GM18519 (cell line): ENCODE data around the gene SORCS3.

Source experiments
- ATAC-seq: cut with Tn5 transposase; IDR thresholded peaks from one replicate; pipeline ENCODE4 v1.9.1; 2021; ENCODE audit warnings: mild to moderate bottlenecking, moderate library complexity; ENCODE audit not compliant: unreplicated experiment, low FRiP score

SORCS3 gene

DNA sequence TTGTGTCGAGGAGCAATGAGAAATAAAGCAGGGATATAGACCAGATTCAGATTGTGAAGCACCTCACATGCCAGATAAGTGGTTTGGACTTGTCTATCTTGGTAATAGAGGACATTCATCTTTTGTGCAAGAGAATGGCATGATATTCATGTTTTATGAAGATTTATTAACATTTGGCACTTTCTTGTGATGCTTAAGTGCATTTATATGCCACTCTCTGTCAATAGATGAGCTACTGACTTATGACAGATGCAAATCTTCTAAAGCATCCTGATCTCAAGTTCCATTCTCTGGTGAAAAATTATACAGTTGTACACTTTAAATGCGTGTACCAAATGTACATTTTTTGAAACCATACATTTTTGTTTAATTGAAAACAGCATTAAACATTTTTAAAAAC is 415.3 kb downstream of the SORCS3 start:
- ATAC-seq, result no peak

DNA sequence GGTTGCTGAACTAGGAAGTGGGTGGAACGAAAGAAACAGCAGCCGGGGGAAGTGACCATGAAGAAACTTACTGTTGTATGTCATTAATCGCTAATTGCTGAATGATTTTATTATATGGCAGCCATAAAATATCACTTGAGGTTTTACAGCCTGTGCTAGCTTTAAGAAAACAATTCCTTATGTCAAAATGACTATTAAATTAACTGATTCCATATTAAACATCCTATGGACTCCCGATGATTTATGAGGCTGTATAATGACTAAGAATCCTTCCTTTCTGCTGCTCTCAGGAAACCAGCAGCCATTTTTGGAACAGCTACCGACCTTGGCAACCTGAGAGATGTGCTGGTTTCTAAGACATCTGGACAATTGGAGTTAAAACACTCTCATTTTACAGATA is 421.9 kb downstream of the SORCS3 start:
- no peak for ATAC-seq

DNA sequence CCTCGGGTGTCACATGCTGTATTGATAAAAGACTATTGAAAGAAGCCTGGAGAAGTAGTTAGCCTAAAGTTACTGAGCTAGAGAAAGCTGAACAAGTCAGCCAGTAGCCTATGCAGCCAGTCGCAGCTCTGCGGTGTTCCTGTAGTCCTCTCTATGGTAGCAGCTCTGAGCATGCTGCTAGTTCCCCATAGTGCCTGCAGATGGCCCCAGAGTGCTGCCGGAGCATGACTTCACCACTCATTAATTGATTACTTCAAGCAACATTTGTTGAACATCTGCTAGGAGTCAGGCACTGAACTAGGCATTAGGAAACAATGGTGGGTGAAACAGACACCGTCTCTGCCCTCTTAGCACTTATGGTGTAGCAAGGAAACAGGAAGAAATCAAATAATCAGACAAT is 422.7 kb downstream of the SORCS3 start:
- no peak for ATAC-seq

DNA sequence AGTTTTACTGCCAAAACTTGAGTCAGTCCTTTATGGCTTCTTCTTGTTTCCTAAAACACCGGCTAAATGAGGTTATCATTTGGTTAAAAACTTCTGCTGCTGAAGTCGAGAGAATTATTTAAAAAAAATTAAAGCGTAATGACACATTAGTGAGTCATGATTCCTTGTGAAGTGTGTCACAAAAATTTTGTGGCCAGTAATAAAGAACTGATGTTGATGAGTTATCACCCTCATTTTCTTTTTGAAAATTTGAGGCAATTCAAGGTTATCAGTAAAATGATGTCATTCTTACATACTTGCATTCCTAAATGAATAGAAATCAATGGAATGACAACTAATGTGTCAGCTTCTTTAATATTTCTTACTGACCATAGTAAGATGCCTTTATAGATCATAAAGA is 427.4 kb downstream of the SORCS3 start:
- no peak for ATAC-seq

DNA sequence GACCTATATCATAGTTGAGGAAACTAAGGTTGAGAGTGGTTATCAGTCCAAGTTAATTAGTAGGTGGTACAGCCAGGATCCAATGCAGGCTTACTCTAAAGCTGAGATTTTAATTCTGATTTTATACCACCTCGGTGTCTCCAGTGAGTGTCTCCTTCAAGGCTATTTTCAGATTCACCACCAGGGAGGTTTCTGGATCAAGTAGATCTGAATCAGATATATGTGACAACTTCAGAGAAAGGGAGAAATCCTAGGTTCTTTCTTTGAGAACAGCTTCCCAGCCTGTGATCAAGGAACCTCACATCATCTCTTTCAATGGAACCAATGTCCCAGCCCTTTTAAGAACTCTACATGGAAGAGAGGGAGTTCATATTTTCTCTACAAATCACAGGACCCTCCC is 429.2 kb downstream of the SORCS3 start:
- no peak for ATAC-seq

DNA sequence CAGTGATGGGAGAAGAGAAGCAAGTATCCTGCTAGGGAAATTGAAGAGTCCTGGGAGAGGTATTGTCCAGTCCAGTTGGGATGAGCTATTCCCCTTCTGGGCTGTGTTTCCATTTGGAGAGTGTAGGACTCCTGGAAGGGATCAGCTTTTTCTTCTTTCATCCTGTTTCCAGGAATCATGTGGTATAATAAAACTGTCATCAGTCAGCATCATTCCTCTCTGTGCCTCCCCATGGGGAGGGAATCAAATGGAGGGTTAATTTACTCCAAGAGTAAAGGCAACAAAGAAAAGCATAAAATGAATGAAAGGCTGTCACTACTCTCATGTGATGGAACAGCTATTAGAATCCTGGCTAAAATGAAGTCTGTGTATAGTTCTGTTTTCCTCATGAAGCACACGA is 429.9 kb downstream of the SORCS3 start:
- no peak for ATAC-seq

DNA sequence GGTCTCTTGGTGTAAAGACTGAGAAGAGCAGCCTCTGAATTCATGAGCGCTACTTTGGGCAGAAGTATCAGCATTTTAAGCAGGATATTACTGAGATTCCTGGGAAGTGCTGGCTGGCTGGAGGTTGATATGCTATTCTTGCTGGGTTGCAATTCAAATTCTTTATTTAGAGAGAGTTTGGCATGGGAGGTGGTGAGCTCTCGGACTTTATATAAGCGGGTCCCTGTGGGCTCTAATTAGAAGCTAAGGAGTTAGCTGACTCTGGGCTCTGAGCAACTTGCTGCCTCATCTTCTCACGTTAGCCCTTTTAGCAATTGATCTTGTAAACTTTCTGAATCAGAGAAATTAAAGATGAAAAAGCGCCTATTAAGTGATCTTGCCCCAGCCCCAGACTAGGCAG is 430.9 kb downstream of the SORCS3 start:
- no peak for ATAC-seq

DNA sequence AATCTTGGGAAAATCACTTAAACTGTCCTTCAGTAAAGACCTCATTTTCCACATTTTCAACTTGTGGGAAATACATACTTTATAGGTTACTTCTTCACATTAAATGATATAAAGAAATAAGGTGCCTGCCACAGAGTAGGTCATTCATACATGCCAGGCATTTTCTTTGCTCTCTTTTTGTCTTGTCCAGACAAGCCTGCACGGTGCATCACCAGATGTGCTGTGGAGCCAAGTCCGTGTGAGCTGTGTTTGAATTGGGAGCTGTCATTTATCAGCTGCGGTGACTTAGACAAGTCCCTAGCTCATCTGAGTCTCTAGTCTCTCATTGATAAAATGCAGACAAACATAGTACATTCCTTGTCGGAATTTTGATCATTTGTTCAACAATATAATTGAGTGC is 432.9 kb downstream of the SORCS3 start:
- ATAC-seq, result no peak

DNA sequence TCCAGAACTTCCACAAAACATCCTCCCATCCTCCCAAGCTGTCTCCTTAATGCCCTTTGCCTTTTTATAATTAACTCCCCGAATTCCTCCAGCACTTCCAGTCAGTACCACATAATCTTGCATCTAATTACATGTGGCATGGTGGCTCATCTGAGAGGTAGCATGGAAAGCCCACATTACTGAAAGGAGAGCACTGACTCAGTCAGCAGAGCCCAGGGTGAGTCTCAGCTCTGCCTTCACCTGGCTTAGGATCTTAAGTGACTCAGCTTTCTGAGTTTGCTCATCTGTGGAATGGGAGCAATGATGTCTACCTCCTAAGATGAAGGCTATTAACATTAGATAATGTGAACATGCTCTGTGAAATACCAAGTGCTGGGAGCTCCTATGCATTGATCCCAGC is 433.9 kb downstream of the SORCS3 start:
- no peak for ATAC-seq

DNA sequence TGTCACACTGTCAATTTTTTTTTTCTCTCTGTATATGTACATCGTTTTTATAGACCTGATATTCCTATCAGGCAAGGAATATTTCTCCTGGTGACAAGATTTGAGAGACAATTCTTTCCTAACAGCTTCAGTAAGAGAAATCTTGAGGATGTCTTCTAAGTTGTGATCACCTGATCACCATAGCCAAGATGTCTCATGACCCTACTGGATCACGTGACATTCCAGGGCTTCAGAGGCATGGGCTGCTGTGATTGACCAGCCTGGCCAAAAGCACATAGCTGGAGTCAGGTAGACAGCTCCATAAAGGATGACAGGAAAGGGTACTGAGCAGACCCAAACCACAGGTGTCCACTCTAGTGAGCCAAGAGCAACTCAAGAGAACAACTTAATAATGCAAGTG is 444.9 kb downstream of the SORCS3 start:
- no peak for ATAC-seq

DNA sequence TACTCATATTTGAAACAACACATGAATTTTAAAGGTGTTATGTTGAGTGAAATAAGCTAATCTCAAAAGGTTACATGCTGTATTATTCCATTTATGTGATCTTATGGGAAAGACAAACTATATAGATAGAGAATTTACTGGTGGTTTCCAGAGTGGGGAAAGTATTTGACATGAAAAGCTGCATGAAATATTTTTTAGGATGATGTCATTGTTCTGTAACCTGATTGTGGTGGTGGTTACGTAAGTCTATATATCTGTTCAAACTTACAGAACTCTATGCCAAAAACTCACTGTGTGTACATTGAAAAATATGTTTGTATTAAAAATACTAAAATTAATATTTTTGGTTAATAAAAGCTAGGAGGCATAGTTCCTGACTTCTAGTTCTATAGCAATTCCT is 453.0 kb downstream of the SORCS3 start:
- no peak for ATAC-seq

DNA sequence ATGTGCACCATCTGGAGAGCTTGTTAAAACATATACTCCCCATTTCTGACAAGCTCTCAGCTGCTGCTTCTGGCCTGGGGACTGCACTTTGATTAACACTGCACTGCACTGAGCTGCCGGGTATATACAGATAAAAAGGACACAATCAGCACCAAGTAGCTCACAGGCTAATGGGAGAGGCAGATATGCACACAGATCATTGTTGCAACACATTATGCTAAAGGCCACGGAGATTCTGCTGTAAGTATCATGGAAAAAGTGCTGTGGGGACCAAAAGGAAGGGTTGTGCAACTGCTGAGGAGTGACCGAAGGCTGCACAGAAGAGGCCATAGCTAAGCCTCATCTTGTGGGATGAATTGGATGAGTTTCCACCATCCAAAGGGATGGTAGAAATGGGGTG is 455.2 kb downstream of the SORCS3 start:
- ATAC-seq, result no peak

DNA sequence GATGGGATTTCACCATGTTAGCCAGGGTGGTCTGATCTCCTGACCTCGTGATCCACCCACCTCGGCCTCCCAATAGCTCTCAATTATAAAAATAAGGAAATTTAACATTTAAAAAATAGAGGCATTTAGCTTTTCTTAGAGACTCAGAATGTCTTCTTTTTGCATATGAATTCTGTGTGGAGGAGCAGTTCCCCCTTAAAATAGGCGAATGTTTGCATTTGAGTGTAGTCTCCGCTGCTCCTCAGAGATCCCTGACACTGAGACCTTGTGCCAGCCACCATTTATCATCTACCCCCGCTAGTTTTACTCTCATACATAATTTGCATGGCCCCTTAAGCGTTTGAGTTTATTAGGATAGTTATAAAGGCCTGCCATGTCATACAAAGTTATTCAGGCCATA is 461.9 kb downstream of the SORCS3 start:
- no peak for ATAC-seq

DNA sequence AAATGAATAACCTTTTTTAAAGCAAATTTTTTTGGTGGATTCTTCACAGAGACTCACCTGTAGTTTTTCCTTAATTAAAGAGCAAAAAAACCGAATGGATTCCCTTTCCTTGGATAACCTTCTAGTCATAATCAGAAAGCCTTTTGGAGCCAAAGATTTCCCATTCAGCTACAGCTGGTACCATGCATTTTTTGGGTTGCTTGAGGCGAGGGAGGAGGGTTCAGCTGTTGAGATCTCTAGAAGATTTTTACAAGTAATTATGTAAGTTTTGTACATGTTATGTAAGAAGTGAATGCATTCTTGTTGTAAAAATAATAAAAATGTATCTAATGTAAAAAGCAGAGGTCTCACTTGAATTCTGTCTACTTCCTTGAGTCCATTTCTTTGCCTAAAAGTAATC is 463.2 kb downstream of the SORCS3 start:
- no peak for ATAC-seq

DNA sequence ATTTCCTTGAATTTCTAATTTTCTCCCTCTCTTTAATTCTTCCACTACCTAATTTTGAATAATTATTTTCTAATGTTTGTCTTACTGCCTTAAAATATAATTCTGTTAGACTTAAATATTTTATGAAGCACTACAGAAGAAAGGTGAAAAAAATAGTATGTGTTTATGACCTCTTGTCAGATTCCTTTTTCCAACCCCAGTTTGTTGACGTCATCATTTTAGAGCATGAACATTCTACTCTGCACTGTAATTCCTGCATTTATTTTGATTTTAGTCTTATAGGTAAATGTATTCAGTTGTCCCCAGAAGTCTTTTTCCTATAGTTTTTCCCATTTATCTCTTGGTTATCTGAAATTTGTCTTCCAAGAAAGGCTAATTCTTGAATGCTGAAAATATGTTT is 468.1 kb downstream of the SORCS3 start:
- ATAC-seq, result no peak

DNA sequence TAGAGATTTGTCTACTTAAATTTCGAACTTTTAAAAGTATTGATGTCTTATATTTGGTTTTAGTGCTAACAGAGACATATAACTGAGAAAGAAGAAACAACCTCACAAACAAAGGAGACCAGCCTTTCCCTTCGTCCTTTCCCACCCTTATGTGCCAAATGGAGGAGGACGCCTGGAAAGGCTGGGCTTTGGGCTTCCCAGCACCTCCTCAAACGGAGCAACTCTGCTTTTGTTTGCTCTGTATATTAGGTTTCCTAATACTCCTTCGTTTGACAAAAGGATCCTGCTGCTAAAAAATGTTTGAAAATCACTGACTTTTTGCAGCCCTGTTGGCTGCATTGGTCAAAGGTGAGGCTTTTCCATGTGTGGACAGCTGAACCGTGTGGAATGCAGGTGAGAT is 471.8 kb downstream of the SORCS3 start:
- ATAC-seq, result no peak

DNA sequence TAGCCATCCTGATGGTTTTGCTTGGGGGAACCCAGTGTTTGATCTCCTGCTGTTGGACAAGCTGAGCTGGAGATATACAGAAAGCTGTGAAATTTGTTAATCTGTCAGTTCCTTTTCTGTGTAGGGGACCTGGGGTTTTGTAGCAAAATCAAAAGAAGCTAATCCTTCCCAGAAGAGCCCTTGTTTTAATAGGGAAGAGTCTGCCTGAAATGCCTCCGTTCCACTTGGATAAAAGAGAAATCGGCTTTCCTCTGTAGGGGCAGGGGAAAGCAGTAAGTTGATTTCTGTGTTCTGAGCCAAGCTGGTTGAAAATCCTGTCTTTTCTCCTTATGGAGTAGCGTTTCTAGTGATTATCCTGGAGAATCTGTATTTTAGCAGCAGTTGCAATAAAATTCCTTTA is 472.6 kb downstream of the SORCS3 start:
- ATAC-seq, result no peak

DNA sequence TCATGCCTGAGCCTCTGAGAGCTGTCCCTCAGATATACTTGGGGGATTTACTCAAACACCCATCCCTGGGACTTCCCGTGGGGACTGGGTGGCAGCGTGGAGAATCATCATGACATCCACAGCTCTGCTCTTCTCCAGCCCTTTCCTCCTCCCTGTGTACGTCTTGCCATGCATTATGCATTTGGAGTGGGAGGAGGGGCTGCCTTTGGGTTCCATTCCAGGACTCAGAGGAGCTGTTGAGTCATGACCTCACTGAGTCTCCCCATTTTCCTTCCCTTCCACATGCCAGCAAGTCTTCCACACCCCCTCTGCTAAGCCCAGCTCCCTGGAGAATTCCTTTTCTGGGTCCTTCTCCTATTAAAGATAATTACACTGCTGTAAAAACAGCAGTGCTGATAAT is 480.7 kb downstream of the SORCS3 start:
- ATAC-seq, result no peak

DNA sequence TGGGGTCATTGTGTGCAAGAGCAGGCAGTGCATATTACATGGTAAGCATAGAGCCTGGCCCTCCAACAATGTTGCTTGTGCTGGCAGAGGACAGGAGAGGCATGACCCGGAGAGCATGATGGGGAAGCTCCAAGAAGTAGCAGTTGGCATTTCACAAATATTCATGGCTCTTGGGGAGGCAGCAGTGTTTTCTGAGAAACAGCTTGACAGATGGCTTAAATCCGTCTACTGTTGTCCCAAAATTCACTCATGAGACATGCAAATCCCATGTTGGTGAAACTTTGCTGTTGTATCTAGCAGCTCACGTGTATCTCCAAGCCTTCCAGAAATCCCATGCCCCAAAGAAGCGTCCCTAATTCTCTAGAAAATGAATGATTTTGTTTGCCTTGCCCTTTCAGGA is 487.0 kb downstream of the SORCS3 start:
- no peak for ATAC-seq

DNA sequence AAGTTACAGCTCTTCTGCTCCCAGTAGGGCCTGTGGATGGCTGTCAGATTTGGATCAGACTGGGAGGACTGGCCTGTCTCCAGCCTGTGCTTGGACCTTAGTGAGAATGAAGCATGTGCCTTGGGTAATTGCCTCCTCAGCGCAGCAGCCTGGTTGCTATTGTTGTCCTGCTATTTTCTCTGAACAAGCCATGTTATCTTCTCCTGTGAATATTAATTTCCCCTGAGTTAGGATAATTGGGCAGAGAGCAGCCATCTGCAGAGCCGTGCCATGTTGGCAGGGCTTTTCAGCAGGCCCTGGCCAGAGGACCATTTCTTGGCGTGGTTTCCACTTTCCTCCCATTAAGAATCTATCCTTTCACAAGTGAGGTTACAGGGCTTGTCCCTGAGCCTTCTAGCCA is 497.3 kb downstream of the SORCS3 start:
- no peak for ATAC-seq

DNA sequence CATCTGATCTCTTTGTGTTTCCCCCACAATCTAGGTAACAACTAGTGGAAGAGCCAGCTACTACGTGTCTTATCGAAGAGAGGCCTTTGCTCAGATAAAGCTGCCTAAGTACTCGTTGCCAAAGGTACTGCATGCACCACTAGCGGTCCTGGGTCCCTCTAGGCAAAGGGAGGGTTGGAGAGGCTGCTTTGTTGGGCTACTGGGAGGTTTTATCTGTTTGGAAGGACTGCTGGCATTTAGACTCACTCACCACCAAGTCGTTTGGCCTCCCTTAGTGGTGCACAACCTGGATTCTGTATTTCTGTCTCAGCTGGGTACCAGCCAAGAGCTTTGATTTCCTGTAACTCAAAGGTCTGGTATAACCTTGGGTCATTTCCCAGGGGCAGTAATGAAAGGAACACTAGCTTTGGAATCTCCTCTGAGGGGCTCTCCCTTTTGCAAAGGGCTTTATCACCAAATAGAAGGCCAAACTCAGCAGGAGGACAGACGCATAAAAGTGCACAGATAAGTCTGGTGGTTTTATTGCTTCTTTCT is 498.3 kb downstream of the SORCS3 start:
- no peak for ATAC-seq

DNA sequence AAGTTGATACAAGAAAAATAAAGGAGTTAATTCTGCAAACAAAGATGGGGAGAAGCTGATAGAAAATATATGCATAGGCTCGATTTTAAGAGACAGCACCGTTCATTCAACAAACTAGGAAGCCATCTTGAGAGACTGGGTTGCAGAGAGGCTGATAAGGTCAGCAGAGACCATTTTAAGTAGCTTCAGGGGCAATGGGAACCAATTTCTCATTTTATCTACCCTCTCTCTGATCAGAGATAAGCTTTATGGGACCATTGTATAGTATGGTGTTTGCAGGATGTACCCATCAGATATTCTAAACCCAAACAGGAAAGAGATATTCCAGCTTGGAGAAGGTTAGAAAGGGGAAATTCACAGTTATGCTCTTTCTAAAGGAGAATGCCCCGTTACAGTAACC is 499.5 kb downstream of the SORCS3 start:
- no peak for ATAC-seq

DNA sequence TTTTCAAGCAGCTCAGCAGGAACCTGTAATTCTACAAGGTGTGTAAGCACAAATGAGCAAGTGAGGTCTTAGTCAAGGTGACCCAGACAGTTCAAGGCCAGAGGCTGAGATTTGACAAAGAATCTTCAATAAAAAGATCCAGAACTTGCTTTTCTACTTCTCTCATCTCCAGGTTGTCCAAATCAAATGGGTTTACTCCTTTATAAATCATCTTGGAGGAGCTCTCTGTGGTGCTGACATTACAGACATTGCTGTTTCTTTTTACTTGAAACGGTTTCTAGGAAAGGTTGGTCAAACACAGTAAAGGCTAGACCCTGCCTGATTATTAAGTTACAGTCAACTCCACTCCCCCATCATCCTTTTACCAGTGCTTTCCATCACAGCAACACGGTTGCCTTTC is 504.6 kb downstream of the SORCS3 start:
- no peak for ATAC-seq
